HG03571 (cell line): ENCODE results near the gene GAA.

Experiments used
- ATAC-seq: cut with Tn5 transposase; IDR thresholded peaks from one replicate; pipeline ENCODE4 v1.9.1; 2021; ENCODE audit not compliant: unreplicated experiment

The GAA gene

DNA sequence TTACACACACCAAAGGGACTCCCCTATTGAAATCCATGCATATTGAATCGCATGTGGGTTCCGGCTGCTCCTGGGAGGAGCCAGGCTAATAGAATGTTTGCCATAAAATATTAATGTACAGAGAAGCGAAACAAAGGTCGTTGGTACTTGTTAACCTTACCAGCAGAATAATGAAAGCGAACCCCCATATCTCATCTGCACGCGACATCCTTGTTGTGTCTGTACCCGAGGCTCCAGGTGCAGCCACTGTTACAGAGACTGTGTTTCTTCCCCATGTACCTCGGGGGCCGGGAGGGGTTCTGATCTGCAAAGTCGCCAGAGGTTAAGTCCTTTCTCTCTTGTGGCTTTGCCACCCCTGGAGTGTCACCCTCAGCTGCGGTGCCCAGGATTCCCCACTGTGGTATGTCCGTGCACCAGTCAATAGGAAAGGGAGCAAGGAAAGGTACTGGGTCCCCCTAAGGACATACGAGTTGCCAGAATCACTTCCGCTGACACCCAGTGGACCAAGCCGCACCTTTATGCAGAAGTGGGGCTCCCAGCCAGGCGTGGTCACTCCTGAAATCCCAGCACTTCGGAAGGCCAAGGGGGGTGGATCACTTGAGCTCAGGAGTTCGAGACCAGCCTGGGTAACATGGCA, 2.2 kb downstream of the GAA start:
- no peak for ATAC-seq

DNA sequence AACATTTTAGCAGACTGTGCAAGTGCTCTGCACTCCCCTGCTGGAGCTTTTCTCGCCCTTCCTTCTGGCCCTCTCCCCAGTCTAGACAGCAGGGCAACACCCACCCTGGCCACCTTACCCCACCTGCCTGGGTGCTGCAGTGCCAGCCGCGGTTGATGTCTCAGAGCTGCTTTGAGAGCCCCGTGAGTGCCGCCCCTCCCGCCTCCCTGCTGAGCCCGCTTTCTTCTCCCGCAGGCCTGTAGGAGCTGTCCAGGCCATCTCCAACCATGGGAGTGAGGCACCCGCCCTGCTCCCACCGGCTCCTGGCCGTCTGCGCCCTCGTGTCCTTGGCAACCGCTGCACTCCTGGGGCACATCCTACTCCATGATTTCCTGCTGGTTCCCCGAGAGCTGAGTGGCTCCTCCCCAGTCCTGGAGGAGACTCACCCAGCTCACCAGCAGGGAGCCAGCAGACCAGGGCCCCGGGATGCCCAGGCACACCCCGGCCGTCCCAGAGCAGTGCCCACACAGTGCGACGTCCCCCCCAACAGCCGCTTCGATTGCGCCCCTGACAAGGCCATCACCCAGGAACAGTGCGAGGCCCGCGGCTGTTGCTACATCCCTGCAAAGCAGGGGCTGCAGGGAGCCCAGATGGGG, 3.1 kb downstream of the GAA start:
- ATAC-seq = no peak

DNA sequence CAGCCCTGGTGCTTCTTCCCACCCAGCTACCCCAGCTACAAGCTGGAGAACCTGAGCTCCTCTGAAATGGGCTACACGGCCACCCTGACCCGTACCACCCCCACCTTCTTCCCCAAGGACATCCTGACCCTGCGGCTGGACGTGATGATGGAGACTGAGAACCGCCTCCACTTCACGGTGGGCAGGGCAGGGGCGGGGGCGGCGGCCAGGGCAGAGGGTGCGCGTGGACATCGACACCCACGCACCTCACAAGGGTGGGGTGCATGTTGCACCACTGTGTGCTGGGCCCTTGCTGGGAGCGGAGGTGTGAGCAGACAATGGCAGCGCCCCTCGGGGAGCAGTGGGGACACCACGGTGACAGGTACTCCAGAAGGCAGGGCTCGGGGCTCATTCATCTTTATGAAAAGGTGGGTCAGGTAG, 3.6 kb downstream of the GAA start:
- no peak for ATAC-seq

DNA sequence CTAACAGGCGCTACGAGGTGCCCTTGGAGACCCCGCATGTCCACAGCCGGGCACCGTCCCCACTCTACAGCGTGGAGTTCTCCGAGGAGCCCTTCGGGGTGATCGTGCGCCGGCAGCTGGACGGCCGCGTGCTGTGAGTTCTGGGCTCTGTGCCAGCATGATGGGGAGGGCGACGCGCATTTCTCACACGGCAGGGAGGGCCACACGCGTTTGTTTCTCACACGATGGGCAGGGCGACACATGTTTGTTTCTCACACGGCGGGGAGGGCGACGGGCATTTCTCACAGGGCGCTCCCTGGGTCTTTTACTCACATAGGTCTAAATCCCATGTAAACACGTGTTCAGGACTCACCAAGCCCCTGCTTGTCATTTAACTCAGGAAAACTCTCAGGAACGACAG, 4.4 kb downstream of the GAA start:
- ATAC-seq = no peak

DNA sequence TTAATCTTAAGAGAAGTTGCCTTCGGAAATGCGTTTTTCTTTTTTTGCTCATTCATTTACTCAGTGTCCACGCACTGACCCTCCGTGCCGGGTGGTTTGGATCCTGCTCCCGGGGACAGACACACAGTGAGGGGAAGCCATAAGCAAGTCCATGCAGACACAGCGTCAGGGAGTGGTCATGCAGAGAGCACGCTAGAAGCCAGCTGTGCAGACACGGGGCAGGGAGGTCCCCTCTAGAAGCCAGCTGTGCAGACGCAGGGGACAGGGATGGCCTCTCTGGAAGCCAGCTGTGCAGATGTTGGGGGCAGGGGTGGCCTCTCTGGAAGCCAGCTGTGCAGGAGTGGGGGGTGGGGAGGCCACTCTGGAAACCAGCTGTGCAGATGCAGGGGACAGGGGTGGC, 4.8 kb downstream of the GAA start:
- no peak for ATAC-seq

DNA sequence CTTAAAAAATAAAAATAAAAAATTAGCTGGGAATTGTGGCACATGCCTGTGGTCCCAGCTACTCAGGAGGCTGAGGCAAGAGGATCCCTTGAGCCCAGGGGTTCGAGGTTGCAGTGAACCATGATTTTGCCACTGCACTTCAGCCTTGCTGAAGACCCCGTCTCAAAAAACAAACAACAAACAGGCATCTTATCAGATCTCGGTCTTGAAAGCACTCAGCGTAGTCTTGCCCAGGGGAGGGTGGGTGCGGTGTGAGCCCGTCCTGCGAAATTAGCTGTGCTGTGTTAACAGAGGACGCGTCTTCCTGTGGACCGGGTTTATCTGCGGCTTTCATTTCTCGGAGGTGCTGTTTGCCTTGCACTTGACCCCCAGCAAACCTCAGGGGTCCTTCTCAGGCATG, 5.4 kb downstream of the GAA start:
- no peak for ATAC-seq

DNA sequence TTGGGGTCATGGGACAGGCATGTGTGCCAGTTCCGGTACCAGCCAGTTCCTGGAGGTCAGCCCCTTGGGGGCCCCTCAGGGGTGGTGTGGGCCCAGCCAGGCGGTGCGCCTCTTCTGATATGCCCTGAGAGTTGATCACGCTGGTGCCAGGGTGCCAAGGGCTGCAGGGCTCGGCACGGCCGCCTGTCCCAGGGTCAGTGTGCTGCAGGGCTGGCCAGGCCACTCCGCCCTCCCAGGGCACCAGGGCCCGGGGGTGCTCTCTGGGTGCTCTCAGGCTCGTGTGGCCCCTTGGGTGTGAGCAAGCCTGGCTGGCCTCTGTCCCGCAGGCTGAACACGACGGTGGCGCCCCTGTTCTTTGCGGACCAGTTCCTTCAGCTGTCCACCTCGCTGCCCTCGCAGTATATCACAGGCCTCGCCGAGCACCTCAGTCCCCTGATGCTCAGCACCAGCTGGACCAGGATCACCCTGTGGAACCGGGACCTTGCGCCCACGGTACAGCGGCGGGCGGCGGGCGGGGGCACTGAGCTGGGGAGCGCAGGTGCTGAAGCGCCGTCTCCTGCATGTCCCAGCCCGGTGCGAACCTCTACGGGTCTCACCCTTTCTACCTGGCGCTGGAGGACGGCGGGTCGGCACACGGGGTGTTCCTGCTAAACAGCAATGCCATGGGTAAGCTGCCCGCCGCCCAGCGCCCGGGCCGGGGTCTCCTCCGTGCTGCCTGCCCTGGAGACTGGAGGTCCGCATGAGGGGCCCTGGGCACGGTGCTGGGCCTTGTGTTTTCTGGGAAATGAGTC, 6.0 kb downstream of the GAA start:
- no peak for ATAC-seq

DNA sequence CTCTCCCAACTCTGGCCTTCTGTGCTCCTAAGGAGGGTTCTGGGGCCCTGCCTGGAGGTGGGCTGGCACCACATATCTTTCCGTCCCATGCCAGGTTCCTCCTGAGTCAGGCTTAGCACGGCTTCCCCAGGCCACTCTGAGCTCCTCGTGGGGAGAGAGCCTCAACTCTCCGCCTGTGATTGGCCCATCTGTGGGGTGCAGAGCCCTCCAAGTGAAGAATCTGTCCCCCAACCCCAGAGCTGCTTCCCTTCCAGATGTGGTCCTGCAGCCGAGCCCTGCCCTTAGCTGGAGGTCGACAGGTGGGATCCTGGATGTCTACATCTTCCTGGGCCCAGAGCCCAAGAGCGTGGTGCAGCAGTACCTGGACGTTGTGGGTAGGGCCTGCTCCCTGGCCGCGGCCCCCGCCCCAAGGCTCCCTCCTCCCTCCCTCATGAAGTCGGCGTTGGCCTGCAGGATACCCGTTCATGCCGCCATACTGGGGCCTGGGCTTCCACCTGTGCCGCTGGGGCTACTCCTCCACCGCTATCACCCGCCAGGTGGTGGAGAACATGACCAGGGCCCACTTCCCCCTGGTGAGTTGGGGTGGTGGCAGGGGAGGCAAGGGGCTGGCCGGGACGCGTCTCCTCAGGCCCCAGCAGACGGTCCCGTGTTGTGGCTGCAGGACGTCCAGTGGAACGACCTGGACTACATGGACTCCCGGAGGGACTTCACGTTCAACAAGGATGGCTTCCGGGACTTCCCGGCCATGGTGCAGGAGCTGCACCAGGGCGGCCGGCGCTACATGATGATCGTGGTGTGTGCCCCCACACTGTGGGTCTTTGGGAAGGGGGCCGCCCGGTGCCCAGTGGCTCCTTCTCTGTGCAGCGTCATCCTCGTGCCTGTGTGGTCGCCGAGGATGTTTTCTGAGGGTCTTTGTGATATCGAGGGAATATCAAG, 6.9 kb downstream of the GAA start:
- ATAC-seq = no peak

DNA sequence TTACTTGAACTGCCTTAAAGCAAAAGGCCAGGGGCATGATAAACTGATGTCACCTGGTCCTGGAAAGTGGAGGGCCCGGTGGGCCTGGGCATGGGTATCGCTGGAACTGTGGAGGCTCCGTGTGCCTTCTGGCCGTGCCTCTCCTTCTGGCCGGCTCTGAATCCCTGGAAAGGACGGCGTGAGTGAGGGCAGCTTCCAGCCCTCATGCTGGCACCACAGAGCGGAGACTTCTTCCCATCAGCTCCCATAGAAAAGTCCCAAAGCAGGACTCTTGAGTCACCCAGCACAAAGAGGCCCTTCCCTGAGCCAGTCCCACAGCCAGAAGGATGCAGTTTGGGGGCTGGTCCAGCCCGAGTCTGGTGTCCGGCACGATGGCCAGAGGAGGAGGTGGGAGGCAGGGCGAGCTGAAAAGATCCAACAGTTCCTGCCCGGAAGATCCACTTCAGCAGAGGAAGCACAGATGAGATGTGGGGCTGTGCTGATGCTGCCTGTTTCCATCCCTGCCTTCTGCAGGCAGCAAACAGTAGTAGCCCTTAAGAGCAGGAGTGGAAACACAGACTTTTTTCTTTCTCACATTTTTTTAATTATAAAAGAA, 7.8 kb downstream of the GAA start:
- no peak for ATAC-seq

DNA sequence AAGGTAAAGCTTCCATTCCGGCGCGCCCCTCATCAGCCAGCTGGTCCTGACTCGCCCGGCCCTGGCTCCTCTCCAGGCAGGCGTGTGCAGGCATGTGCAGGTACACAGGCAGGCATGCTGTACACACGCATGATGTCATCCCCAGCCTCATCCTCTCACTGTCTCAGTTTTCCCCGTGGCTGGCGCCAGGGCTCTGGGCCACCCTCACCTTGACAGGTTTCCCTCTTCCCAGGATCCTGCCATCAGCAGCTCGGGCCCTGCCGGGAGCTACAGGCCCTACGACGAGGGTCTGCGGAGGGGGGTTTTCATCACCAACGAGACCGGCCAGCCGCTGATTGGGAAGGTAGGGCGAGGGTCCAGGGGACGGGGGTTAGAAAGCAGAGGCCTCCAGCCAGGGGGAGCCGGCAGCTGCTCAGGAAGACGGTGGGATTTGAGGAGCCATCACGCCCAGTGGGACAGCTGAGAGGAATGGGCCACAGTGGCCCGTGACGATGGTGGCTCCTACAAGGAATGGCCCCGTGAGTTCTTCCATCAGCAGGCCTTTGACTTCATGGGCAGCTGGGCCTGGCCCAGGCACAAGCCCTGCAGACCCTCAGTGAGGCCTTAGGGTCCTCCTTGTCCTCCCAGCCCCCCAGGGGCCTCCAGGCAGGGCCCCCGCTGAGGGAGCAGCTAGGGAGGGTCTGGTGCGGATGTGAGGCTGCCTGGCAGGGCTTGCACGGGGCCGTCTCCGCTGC, 8.5 kb downstream of the GAA start:
- no peak for ATAC-seq

DNA sequence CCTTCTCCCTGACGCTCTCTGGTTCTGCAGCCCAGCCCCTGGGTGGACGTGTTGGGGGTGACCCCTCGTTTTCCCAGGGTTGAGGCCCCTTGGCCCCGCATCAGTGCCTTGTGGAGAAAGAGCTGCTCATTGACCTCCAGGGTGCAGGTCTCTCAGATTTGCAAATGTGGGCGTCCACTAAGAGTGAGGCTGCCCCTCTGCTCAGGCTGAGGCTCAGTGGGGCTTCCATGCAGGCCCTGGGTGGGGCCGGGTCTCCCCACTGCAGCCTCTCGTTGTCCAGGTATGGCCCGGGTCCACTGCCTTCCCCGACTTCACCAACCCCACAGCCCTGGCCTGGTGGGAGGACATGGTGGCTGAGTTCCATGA, 9.0 kb downstream of the GAA start:
- no peak for ATAC-seq

DNA sequence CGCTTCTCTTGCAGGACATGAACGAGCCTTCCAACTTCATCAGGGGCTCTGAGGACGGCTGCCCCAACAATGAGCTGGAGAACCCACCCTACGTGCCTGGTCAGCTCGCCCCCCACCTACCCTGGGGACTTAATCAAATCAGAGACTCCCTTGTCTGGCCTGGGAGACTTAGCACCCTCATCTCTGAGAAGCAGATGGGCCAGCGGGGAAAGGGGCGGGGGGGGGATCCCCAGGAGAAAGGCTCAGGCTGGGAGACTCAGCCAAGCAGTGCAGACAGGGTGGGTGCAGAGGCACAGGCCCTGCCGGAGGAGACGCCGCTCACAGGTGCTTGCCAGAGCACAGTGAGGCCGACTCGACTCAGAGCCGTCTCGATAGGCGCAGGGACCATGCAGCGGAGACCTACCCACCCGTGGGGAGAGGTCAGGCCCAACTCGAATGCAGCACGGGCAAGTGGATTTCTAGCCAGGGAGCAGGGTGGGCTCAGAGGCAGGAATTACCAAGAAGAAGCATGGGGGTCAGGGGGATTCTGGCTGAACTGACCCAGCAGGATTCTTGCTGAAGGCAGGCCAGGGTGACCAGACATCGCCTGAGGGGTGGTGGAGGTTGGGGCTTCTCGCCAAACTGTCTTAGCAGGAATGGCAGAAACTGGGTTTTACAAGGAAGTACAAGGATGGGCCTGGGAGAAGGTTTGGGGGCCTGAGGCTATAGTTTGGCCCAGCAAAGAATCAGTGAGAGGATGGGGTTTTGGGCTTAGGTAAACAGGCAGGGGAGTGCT, 9.7 kb downstream of the GAA start:
- no peak for ATAC-seq

DNA sequence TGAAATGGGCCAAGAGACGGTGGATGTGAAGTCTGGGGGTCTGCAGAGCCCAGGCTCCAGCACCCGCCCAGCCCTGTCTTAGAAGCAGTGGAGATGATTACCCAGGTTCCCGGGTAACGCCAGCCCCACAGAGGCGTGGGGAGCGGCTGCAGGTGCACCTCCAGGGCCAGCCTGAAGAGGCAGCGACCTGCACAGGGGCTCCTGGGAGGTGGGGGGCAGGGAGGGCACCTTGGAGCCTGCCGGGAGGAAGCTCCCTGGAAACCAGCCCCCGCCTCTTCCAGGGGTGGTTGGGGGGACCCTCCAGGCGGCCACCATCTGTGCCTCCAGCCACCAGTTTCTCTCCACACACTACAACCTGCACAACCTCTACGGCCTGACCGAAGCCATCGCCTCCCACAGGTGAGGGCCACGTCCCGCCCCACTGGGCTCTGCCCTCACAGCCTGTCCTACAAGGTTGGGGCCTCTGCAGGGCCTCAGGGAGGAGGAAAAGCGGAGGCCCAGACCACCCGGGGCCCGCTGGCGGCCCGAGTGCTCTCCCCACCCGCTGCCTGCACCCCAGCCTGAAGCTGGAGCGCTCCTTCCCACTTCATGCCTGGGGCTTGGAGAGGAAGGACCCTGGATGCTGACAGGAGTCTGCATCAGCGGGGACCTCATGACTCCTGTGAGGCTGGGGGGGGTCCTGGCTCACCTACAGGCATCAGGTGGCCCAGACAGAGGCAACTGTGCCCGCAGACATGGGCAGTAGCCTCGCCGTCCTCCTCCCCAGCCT, 10.5 kb downstream of the GAA start:
- ATAC-seq = no peak

DNA sequence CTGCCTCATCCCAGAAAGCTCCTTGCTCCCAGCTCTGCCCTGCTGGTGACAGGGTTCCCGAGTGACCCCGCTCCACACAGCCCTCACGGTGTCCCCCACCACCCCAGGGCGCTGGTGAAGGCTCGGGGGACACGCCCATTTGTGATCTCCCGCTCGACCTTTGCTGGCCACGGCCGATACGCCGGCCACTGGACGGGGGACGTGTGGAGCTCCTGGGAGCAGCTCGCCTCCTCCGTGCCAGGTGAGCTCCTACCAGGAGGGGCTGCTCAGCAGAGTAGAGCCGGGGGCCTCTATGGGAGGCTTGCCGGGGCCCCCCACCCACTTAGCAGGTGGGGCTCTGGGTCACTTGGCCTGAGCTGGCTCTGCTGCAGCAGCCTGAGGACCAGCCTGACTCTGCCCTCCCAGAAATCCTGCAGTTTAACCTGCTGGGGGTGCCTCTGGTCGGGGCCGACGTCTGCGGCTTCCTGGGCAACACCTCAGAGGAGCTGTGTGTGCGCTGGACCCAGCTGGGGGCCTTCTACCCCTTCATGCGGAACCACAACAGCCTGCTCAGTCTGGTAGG, 11.2 kb downstream of the GAA start:
- ATAC-seq = no peak

DNA sequence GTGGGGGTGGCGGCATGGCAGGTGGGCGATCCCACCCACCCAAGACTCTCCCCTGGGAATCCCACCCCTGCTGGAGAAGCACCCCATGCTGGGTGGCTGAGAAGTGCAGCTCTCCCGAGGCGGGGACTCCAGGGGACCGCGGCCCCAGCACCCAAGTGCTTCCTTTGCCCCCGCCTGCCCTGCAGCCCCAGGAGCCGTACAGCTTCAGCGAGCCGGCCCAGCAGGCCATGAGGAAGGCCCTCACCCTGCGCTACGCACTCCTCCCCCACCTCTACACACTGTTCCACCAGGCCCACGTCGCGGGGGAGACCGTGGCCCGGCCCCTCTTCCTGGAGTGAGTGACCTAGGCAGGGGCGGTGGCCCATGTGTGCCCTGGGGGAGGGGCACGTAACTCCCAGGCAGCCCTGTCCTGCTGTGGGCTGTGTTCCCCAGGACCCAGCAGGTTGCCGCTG, 11.7 kb downstream of the GAA start:
- ATAC-seq = no peak

DNA sequence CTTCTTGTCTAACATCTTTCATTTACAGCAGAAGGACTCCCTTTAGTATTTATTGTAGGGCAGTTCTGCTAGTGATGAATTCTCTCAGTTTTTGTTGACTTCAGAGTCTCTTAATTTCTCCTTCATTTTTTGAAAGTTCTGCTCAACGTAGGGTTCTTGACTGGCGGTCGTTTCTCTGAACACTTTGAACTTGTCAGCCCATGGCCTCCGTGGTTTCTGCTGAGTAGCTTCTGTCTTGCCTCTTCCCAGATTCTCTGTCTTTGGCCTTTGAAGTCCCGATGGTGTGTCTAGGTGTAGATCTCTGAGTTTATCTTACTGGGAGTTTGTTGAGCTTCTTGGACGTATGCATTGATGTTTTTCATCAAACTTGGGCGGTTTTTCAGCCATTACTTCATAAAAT, 13.4 kb downstream of the GAA start:
- ATAC-seq = no peak

DNA sequence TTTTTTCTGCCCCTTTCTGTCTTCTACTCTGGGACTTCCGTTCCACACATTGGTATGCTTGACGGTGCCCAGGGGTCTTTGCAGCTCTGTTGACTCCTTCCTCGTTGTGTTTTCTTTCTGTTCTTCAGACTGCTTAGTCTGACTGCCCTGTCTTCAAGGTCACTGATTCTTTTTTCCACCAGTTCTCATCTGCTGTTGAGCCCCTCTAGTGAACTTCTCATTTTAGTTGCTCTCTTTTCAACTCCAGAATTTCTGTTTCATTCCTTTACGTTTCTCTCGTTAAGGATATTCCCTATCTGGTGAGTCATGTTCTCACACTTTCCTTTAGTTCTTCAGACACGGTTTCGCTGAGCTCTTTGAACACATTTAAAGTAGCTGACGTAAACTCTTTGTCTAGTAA, 13.8 kb downstream of the GAA start:
- no peak for ATAC-seq

DNA sequence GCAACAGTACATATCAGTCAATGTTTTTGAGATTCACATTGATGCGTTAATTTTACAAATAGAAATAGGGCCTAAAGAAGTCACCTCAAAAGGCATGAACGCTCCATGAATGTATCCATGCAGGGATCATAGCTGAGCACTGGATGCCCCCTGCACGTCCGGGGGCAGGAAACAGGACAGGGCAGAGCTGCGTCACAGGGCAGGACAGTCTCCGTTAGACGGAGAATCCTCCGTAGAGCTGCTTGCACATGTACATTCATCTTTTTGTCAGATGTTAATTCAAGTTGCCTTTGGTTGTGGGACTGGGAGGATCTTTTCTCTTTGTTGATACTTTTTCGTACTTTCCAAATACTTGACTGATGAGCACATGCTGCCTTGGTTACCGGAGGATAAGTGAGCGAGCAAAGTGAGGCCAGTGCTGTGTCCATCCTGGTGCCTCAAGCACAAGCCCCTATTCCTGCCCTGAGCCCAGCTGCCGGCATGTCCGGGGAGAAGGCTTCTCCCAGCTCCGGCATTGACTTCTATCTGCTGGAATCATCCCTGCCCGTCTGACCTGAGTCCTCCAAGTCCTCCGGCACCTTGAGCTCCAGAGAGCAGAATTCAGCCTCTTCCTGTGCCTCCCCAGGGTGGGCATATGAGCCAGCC, 15.0 kb downstream of the GAA start:
- no peak for ATAC-seq
